HG03520 (cell line): ENCODE results near the gene BSG.

Experiments used
- ATAC-seq: cut with Tn5 transposase; IDR thresholded peaks from one replicate; pipeline ENCODE4 v1.9.1; 2021; ENCODE audit warnings: mild to moderate bottlenecking, moderate library complexity; ENCODE audit not compliant: unreplicated experiment

Gene BSG

DNA sequence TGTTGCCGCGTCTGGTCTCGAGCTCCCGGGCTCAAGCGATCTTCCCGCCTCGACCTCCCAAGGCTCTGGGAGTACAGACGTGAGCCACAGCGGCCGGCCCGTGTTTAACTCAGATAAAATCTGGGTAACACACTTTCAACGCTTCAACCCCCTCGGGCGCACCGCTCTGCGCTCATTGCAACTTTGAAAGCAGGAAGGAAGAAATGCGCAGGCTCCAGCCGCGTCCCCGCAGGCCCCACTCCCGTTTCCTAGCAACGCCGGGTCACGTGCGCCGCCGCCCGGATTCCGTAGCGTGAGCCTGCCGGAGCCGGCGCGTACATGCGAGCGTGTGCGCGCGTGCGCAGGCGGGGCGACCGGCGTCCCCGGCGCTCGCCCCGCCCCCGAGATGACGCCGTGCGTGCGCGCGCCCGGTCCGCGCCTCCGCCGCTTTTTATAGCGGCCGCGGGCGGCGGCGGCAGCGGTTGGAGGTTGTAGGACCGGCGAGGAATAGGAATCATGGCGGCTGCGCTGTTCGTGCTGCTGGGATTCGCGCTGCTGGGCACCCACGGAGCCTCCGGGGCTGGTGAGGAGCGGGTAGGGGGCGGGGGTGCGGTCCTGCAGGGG is at the start of gene BSG:
BSG (plus strand) TSS at position 457 of the 603 bp plus-strand sequence; CDS start at position 496, 39 bp downstream.
- peak; percentile 72 for ATAC-seq

DNA sequence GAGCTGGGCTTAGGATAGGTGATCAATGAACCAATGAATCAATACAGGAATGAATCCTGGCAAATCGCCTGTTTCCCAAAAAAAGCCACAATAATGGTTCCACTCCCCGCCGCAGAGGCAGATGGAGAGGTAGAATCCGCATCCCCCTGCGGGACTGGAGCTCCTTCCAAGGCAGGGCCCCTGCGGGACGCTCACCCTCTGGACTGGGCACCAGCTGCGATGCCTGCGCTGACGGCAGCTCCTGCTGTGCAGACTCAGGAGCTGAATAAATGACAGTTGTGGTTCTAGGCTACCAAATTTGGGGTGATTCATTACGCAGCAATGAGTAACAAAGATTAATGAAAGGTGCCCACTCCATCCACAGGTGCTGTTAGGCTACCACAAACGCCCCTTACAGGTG is 49.7 kb upstream of the BSG start:
- ATAC-seq: no peak

DNA sequence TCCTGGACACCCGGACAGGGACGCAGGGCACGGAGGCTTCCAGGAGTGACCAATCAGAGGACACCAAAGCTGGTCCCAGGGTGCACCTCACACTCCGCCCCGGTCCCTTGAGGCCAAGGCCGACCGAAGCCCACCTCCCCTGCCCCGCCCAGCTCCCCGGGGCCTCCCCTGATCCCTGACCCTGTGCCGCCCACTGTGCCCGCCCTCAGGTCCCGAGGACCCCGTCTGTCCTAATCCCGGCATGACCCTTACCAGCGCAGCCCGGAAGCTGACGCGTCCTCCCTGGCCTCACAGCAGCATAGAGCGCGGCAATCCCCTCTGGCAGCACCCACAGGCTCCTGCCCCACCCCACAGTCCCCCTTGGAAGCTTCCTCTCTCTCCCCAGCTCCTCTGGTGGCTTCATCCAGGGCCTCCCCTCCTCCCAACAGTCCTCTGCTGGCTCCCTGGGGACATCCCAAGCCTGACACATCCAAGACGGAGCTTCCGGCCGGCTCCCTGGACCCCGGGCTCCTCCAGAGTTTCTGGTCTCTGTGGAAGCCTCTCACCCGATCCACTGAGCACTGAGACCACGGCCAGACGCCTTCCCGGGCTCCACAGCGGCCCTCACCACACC is 48.2 kb upstream of the BSG start:
- no peak for ATAC-seq

DNA sequence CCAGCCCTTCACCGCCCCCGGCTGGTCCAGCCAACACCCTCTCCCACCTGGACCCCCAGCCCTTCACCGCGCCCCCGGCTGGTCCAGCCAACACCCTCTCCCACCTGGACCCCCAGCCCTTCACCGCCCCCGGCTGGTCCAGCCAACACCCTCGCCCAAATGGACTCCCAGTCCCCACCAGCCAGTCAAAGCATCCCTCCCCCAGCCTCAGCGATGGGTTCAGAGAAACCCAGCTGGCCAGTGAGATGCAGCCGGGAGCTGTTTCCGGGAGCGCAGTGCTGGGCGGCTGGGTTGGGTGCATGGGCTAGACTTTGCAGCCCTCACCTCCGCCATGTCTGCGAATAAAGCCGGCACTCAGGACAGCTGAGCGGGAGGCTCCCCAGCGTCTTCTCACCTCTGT is 47.4 kb upstream of the BSG start:
- ATAC-seq: no peak

DNA sequence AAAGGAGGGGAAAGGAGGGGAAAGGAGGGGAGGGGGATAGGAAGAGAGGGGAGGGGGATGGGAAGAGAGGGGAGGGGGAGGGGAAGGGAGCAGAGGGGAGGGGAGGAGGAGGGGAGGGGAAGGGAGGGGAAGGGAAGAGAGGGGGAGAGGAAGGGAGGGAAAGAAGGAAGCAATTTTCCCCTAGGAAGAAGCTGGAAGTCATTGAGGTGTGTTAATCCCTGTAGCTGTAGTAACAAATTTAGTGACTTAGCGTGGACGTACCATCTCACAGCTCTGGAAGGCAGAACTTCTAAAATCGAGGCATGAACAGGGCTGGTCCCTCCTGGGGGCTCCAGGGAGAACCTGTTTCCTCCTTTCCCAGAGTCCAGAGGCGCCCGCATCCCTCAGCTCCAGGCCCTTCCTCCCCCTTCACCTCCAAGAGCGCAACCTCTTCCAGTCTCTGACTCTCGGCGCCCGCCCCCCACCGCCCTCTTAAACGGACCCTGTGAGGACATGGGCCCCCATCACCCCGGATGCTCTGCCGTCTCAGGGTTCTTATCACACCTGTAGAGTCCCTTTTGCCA is 46.5 kb upstream of the BSG start:
- no peak for ATAC-seq

DNA sequence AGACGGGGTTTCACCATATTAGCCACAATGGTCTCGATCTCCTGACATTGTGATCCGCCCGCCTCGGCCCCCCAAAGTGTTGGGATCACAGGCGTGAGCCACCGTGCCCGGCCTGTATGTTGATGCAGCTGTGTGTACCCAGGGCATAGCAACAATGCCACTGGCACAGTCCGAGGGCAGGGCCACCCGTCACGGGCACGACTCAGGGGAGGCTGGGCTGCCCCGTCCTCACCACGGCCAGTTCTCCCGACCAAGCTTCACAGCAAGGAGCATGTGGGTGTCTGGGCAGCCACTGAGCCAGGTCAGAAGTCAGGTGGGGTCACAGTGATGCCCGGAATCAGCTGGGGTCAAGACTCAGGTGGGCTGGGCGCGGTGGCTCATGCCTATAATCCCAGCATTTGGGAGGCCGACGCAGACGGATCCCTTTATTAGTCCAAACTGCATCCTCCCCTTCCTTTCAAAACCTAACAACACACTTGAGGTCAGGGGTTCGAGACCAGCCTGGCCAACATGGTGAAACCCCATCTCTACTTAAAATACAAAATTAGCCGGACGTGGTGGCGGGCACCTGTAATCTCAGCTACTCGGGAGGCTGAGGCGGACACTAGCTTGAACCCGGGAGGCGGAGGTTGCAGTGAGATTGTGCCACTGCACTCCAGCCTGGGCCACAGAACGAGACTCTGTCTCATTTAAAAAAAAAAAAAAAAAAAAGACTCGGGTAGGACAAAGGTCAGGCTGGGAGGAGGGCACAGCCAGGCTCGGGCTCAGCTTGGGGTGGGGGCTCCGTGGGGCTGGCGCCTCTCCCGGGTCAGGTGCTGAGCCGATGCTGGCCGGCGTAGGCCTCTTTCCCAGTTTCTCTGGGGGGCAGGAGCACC is 42.0 kb upstream of the BSG start:
- ATAC-seq: no peak

DNA sequence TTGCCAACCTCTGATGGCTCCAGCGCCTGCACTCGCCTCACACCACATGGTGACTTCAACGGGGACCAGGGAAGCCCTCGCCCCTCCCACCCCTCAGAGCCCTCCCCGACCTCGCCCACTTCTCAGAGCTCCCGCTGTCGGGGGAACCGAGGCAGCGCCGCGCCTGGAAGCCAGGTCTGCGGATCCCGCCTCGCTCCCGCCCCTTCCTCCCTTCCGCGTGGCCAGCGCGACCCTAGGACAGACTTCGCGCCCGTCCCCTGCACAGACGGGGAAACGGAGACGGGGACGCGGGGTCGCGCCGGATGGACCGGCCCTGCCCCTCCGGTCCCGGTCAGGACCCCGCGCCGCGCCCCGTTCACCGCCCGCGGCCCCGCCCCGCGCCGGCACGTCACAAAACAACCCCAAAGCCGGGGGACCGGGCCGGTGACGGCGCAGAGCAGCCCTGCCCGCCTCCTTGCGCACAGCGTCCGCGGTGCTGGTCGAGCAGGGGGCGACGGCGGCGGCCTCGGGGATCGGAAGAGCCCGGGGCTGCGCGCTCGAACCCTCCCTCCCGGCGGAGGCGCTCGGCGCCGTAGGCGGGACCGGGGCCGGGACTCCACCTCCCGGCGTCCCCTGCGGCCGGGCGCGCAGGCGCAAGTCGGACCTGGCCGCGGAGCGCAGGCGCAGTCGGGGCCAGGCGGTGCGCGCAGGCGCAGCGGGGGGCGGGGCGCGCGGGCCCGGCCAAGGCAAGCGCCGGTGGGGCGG is 41.2 kb upstream of the BSG start:
- peak; percentile 68 for ATAC-seq

DNA sequence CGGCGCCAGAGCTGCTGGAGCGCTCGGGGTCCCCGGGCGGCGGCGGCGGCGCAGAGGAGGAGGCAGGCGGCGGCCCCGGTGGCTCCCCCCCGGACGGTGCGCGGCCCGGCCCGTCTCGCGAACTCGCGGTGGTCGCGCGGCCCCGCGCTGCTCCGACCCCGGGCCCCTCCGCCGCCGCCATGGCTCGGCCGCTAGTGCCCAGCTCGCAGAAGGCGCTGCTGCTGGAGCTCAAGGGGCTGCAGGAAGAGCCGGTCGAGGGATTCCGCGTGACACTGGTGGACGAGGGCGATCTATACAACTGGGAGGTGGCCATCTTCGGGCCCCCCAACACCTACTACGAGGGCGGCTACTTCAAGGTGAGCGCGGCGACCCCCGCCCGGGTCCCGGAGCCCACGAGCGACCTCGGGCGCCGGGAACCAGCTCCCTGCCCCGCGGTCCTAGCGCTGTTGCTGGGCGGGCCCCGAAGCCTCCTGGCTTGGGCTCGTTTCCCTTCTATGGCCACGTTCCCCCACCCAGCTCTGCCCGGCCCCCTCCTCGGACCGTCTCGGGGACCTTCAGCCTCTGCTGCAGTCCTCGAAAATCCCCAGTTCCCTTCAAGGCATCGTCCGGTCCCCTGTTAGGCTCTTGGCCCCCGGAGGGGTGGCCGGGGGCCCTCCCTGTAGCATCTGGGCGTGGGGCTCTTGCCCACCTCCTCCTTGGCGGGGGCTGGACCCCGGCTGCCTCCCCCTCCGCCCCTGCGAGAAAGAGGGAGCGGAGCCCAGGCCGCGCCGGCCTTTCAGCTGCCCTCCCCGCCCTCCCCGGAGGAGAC is 40.4 kb upstream of the BSG start, which contains the start of gene CDC34:
CDC34 (plus strand) TSS at position 8 of the 808 bp plus-strand sequence; CDS start at position 180, 172 bp downstream.
- ATAC-seq: peak; percentile 4

DNA sequence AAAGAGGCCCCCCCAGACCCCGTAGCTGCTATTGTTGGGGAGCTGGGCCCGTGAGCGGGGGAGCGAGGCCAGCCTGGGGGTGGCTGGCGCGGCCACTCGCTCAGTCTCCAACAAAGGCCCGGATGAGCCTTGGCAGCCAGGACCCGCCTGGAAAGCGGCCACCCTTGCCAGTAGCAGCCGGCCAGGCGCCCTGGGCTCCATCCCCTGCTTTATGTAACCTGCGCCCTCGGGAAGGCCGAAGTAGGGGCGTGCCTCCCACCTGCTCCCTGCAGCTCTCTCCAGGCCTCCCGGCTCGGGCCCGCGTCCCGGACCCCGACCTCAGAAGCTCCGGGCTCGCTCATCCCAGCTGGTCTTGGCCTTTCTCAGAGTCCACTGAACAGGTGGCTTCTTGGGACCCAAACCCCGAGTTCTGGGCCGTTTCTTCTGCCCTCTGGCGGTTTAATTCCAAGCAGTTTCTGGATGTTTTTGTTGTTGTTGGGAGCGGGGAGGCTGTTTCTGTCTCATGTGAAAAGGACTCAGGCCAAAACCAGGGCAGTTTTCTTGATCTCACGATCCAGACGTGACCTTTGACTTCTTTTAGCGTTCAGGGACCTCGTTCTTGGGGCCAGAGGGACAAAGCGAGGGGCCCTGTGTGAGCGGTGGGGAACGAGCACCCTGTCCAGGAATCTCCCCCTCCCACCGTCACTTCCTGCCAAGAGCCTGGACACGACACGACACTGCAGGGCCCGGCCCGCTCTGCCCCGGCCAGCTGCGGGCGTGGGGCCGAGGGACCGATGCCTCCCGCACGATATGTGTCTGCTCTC is 39.6 kb upstream of the BSG start:
- ATAC-seq: no peak

DNA sequence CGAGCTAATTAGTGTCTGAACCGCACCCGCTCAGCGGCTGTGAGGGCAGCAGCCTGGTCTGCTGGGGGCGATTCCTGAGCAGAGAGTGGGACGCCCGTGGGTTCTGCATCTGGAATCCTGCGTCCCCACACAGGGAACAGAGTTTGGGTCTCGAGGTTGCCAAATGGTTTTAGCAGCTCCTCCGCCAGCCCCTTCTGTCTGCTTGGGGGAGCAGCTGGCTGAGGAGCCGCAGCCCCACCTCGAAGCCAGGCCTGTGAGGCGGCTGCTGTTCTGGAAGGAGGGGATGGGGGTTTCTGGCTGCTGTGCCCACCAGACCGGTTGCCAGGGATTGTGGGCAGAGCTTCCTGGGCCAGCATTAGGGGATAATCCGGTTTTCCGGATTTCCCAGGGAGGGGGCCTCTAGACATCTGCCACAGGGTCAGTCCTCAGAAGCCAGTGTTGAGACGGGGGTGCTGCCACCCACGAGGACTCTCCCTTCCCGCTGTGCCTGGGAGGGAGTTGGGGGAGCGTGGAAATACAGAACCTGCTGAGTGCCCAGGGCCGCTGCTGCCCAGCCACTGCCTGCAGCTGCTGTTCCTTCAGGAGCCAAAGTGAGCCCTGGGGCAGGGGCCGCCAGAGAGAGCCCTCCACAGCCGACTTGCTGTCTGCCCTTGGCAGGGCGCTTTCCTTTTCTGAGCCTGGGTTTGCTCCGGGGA is 38.9 kb upstream of the BSG start:
- no peak for ATAC-seq

DNA sequence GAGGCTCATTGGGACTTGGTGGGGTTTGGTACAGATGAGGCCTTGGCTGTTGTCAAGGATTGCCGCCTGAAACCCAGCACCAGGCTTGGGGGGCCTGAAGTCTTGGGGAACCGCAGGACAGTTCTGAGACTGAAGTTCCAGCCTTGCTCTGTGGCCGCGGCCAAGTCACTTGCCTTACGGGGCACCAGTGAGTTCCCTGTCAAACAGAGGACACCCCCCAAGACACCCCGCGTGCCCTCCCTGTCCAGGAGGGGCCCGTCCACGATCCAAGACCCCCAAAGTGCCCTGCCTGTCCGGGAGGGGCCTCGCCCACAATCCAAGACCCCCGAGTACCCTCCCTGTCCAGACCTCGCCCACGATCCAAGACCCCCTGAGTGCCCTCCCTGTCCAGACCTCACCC is 38.3 kb upstream of the BSG start:
- ATAC-seq: no peak

DNA sequence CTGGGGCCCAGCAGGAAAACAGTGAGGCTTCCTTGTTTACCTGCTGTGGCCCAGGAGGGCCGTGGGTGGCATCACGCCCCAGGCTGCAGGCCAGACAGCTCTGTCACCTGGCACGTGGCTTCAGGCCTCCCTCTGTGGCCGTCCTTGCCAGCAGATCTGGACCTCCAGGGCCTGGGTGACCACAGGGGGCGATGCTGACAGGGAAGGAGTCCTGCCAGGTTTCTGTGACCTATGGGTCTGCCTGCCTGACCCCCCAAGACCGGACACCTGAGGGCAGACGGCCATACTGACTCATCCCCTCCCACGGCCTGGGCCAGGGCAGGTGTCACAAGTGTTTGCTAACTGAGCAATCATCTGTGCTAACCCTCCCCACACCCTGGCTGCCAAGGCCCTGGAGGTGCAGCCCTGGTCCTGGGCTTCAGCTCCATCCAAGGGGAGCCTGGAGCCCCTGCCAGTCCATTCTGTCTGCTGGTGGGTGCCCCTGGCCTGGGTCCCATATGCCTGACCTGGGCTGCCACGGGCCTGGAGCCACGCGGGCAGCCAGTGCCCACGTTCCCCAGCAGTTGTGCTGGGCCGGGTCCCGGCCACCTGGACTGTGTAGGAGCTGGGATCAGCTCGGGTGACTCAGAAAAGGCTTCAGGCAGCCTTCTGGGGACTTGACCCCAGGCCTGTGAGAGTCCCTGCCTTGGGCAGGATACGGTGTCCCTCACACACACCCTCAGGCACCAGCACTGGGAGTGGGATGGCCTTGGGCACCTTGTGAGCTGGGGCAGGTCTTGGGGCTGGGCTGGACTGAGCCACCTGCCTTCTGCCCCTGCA is 37.2 kb upstream of the BSG start:
- ATAC-seq: no peak

DNA sequence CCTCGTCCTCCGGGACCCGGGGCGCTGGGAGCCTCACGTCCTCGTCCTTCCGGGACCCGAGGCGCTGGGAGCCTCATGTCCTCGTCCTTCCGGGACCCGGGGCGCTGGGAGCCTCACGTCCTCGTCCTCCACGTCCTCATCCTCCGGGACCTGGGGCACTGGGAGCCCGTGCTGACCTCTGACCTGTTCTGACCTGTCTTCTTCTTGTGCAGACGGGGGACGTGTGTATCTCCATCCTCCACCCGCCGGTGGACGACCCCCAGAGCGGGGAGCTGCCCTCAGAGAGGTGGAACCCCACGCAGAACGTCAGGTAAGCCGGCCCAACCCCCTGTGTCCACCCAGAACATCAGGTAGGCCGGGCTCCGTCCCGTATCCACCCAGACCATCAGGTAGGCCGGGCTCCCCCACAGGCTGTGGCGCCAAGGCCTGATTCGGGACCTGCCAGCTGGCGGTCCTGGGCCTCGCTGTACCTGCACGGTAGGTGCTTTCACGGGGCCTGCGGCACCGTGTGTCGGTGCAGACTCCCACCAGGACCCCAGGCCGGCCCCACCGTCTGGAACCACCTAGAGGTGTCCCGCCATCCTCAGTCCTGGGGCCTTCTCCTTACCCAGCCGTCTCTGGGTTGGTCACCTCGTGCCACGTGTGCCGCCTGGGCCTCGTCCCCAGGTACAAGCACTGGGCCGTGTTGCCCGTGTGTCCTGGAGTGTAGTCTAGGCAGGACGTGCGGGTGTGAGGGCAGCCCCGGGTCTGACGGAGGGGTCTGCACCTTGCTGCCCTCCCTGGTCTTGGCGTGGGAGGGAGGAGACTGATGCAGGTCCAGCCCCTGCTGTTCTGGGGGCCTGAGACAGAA is 36.1 kb upstream of the BSG start:
- ATAC-seq: no peak

DNA sequence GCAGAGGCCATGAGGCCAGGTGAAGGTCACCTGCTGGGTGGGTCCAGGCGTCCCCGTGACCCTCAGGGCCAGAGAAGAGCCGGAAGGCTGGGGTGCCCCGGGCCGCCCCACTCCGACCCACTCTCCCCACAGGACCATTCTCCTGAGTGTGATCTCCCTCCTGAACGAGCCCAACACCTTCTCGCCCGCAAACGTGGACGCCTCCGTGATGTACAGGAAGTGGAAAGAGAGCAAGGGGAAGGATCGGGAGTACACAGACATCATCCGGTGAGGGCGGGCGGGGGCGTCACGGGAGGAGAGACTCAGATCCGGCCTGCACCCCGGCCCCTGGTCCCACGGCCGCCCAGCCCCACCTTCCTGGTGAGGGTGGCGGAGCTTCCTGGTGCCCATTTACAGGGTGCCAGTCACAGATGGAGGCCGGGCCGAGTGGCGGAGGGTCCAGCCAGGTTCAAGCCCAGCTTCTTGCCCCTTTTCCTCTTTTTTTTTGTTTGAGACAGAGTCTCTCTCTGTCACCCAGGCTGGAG is 35.5 kb upstream of the BSG start:
- ATAC-seq: no peak

DNA sequence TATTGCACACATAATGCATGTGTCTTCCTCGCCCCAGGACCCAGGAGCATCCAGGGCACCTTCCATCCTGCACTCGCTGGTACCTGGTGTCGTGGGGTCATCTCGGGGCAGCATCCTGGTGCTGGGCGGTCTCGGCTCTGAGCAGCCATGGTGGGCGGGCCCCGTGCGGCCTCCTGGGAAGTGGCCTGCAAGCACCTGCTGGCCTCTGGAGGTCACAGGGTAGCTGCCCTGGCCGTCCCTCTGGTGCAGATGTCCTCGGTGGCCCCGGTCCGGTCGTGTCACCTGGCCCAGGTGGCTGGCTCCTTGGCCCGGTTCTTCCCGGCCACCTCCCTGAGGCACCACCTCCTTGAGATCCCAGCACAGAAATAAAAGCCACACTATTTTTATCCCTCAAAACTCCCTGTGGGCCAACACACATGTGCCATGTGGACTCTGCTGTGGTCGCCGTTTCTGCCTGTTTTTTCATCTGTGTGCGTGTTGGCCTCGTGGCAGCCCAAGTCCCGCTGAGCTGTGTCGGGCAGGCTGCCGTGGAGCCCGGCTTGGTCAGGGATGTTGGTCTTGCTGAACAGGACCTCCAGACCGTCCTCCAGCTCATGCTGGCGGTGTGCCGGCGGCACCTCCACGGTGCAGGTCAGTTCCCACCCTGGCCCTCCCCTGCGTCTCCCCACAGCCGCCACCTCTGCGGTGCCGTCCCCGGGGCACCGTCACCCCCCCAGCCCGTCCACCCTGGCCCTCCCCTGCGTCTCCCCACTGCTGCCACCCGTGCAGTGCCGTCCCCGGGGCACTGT is 33.6 kb upstream of the BSG start:
- ATAC-seq: no peak
